GM12875 (cell line): ENCODE data around the gene ARIH2.

Experiments used
- H3K4me3 ChIP-seq: one replicate; pipeline ENCODE4 v1.5.1; 2011; ENCODE audit warnings: low read depth, low read length, control low read depth
- CTCF ChIP-seq: IDR thresholded peaks from 2 replicates; pipeline ENCODE4 v1.5.1; 2011; ENCODE audit warnings: low read depth, mild to moderate bottlenecking, control low read depth, inconsistent platforms, low read length, moderate library complexity, borderline replicate concordance; ENCODE audit not compliant: insufficient read depth

ARIH2 gene

GRCh38 chr3:49016414-49017228 is 98.0 kb downstream of the ARIH2 start:
- H3K4me3 ChIP-seq = no peak overlapping the region
- TF ChIP-seq CTCF = no peak

- no peak for TF ChIP-seq CTCF
These were observed 98.8 kb downstream of the ARIH2 start for GRCh38 chr3:49017229-49017970.

GRCh38 chr3:49017971-49018706 is 99.5 kb downstream of the ARIH2 start, which contains the start of gene DALRD3:
Gene DALRD3, minus strand, starts transcription at chr3:49018580. Its CDS starts 16 bp downstream, at chr3:49018564.
- H3K4me3 ChIP-seq = peak within 1 kb of the TSS; percentile 71
- no peak for TF ChIP-seq CTCF

More at GRCh38 chr3:49017229-49017970, 98.8 kb downstream of the ARIH2 start:
- H3K4me3 ChIP-seq = peak overlapping the region; percentile 71

- peak overlapping the region; percentile 71 for H3K4me3 ChIP-seq
- TF ChIP-seq CTCF = no peak
These were observed 100.0 kb downstream of the ARIH2 start for GRCh38 chr3:49018707-49019006.

- peak overlapping the region; percentile 97 for H3K4me3 ChIP-seq
- no peak for TF ChIP-seq CTCF
These were observed 101.3 kb downstream of the ARIH2 start for GRCh38 chr3:49019941-49020329.

- no peak for TF ChIP-seq CTCF
- peak overlapping the region; percentile 97 for H3K4me3 ChIP-seq
These were observed 101.9 kb downstream of the ARIH2 start for GRCh38 chr3:49020330-49021212.
